A673 (cell line): ENCODE measurements around the gene COPE.

Source experiments
- EZH2 ChIP-seq: fragments of 200-600 bp; sonication (generic); IDR thresholded peaks from 2 replicates; pipeline ENCODE4 v1.6.1; 2017; ENCODE audit warnings: borderline replicate concordance, low read depth, mild to moderate bottlenecking, mixed read lengths, antibody characterized with exemption, low read length; ENCODE audit not compliant: poor library complexity, severe bottlenecking
- TF ChIP-seq, protein P1 (sequence below): fragments of 300-800, 200-600 bp; sonication (generic); conservative IDR thresholded peaks from 2 replicates; pipeline ENCODE4 v1.5.1; 2017; ENCODE audit warnings: low read depth, mild to moderate bottlenecking, antibody characterized with exemption, low read length, moderate library complexity, mixed read lengths

DNA sequence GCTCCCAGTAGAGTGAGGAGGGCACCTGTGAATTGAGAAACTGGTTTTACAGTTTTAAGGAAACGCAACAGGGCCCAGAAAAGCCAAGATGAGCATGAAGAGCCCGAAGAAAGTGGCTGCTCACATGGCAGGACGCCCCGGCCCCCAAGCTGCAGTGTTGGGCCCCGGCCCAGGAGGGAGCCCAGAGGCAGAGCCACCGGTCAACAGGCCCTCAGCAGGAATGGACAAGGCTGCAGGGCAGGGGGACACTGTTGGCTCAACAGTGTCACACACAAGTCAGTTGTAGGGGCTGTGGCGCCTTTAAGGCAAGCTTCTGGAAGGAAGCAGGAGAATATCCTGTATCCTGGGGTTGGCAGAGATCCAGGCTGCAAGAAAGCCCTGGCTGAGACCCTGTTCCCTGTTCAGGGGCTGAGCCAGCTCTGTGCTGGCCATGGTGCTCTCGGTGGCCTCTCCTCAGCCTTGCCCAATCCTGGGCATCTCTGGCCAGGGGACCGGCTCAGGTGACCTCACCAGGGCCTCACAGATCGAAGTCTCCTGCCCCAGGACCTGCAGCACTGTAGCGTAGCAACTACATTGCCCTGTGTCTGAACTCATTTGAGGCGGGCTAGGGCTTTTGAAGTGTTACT, 59.4 kb downstream of the COPE start:
- TF ChIP-seq, protein P1, sequence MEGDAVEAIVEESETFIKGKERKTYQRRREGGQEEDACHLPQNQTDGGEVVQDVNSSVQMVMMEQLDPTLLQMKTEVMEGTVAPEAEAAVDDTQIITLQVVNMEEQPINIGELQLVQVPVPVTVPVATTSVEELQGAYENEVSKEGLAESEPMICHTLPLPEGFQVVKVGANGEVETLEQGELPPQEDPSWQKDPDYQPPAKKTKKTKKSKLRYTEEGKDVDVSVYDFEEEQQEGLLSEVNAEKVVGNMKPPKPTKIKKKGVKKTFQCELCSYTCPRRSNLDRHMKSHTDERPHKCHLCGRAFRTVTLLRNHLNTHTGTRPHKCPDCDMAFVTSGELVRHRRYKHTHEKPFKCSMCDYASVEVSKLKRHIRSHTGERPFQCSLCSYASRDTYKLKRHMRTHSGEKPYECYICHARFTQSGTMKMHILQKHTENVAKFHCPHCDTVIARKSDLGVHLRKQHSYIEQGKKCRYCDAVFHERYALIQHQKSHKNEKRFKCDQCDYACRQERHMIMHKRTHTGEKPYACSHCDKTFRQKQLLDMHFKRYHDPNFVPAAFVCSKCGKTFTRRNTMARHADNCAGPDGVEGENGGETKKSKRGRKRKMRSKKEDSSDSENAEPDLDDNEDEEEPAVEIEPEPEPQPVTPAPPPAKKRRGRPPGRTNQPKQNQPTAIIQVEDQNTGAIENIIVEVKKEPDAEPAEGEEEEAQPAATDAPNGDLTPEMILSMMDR = no peak
- TF ChIP-seq EZH2 = no peak
